Measurements from ENCODE around the gene COL5A1.

COL5A1 gene

GRCh38 chr9:134597041-134597913 lies 44.3 kb upstream of the COL5A1 start:
- no peak overlapping the region for H3K4me3 ChIP-seq (ENCODE audit: low read depth, low read length)
- TF ChIP-seq, protein P1, sequence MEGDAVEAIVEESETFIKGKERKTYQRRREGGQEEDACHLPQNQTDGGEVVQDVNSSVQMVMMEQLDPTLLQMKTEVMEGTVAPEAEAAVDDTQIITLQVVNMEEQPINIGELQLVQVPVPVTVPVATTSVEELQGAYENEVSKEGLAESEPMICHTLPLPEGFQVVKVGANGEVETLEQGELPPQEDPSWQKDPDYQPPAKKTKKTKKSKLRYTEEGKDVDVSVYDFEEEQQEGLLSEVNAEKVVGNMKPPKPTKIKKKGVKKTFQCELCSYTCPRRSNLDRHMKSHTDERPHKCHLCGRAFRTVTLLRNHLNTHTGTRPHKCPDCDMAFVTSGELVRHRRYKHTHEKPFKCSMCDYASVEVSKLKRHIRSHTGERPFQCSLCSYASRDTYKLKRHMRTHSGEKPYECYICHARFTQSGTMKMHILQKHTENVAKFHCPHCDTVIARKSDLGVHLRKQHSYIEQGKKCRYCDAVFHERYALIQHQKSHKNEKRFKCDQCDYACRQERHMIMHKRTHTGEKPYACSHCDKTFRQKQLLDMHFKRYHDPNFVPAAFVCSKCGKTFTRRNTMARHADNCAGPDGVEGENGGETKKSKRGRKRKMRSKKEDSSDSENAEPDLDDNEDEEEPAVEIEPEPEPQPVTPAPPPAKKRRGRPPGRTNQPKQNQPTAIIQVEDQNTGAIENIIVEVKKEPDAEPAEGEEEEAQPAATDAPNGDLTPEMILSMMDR (IDR thresholded peaks at IDR 0.05; ENCODE audit: control insufficient read depth, extremely low read depth, insufficient read depth): no peak
- DNase-seq (ENCODE audit: low read depth): no peak

GRCh38 chr9:134597957-134598883 lies 43.4 kb upstream of the COL5A1 start:
- TF ChIP-seq, protein P1 (IDR thresholded peaks at IDR 0.05; ENCODE audit: control insufficient read depth, extremely low read depth, insufficient read depth): no peak
- no peak for DNase-seq (ENCODE audit: low read depth)

DNA sequence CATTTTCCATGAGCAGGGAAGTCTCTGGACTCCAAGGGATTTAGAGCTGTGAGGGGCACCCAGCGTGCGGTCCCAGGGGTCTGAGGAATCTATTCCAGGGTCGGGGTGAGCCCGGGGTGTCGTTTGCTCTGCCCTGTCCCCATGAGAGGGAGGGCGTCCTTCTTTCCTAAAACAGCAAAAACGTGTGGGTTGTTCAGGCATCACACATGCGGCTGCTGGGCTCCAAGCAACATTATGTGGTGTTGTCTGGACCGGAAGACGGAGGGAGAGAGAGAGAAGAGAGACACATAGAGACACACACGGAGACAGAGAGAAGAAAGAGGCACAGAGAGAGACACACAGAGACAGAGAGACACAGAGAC lies 42.7 kb upstream of the COL5A1 start:
- no peak for DNase-seq (ENCODE audit: low read depth)
- TF ChIP-seq, protein P1 (IDR thresholded peaks at IDR 0.05; ENCODE audit: control insufficient read depth, extremely low read depth, insufficient read depth): no peak
- H3K4me3 ChIP-seq (ENCODE audit: low read depth, low read length): no peak overlapping the region

More at GRCh38 chr9:134597957-134598883, 43.4 kb upstream of the COL5A1 start:
- H3K4me3 ChIP-seq (ENCODE audit: low read depth, low read length): no peak overlapping the region

DNA sequence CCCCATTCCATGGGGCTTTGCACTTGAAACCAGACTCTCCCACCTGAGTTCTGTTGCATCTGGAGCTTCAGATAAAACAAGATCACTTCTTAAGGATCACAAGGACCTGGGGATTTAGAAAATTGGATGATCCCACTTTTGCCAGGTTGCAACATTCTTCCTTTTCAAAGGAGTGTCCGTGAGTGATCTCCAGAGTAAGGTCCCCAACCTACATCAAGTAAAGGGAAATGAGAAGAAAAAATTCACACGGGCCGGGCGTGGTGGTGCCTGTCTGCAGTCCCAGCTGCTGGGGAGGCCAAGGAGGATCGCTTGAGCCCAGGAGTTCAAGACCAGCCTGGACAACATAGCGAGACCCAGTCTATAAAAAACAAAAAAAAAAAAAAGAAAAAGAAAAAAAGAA lies 41.2 kb upstream of the COL5A1 start:
- TF ChIP-seq, protein P1 (IDR thresholded peaks at IDR 0.05; ENCODE audit: control insufficient read depth, extremely low read depth, insufficient read depth): no peak
- H3K4me3 ChIP-seq (ENCODE audit: low read depth, low read length): no peak overlapping the region
- DNase-seq (ENCODE audit: low read depth): no peak

DNA sequence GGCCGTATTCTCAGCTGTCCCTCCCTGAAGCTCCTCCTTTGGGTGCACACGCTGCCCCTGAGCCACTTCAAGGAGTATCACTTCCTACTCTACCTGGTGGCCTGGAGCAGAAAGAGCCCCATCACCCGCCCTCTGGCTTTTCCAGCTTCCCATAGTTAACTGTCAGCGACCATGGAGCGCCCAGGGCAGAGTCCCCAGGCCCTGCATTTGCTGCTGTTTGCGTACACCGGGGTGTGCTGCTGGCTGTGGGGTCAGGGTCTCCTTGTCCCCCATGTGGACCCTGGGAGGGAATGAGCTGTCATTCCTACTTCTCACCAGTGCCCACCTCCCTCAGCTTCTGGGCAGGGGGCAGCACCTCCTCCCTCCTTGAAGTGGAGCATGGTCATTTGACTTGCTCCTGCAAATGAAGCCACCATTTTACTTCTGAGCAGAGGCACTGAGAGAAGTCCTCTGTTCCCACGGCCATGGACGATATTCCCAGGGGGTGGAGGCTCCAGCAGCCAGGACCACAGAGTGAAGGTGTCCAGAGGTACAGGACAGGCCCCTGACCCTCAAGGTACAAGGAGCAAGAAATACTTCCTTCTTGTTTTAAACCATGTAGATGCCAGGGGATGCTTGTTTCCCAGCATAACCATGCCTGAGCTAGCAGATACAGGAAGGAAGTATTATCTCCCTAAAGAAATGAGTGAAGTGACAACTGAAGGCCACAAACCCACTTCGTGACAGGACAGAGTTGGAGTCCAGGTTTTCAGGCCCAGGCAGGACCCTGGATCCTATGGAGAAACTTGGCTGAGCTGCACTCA lies 40.6 kb upstream of the COL5A1 start:
- TF ChIP-seq, protein P1 (IDR thresholded peaks at IDR 0.05; ENCODE audit: control insufficient read depth, extremely low read depth, insufficient read depth): no peak
- DNase-seq (ENCODE audit: low read depth): no peak
- H3K4me3 ChIP-seq (ENCODE audit: low read depth, low read length): no peak overlapping the region

DNA sequence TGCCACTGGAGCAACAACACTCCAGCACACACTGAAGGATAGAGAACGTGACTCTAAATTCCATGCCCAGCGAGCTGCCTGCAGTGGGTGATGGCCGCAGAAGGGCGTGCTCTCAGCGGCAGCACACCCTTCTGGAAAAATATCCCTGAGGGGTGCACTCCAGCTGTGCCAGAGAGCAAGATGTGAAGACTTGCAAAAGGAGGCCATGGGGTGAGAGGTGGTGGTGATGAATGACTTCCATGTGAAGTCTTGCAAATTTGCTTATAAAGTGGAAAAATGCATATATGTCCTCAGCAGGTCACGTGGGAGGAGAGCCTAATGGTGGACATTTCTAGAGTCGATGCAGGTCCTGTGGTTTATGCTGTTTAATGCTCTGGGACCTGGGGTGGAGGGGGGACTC lies 39.8 kb upstream of the COL5A1 start:
- no peak for DNase-seq (ENCODE audit: low read depth)
- TF ChIP-seq, protein P1 (IDR thresholded peaks at IDR 0.05; ENCODE audit: control insufficient read depth, extremely low read depth, insufficient read depth): no peak
- no peak overlapping the region for H3K4me3 ChIP-seq (ENCODE audit: low read depth, low read length)

Measured in LNCaP clone FGC (cell line).